Loucy (cell line): ENCODE data around the gene PHYHIPL.

ENCODE experiments used
- H2AFZ ChIP-seq: fragments of 200-600 bp; sonication (generic); 2 replicates; pipeline ENCODE4 v1.6.0; 2016; ENCODE audit warnings: antibody characterized with exemption, mild to moderate bottlenecking, low read length, moderate library complexity
- H3F3A ChIP-seq: fragments of 200-600 bp; 2 replicates; pipeline ENCODE4 v1.6.0; 2016; ENCODE audit warnings: antibody characterized with exemption, low read depth, mild to moderate bottlenecking
- H3K27me3 ChIP-seq: fragments of 200-600 bp; sonication (generic); 2 replicates; pipeline ENCODE4 v1.6.1; 2014; ENCODE audit warnings: low read length, mild to moderate bottlenecking; ENCODE audit not compliant: insufficient read depth, poor library complexity, severe bottlenecking
- H3K36me3 ChIP-seq: fragments of 200-600 bp; sonication (generic); 2 replicates; pipeline ENCODE4 v1.6.1; 2016; ENCODE audit warnings: low read length; ENCODE audit not compliant: insufficient read depth
- H3K4me1 ChIP-seq: fragments of 200-600 bp; sonication (generic); 2 replicates; pipeline ENCODE4 v1.5.1; 2014; ENCODE audit warnings: low read length, mild to moderate bottlenecking; ENCODE audit not compliant: insufficient read depth, poor library complexity, severe bottlenecking
- H3K4me2 ChIP-seq: fragments of 200-600 bp; sonication (generic); 2 replicates; pipeline ENCODE4 v1.6.0; 2014; ENCODE audit warnings: antibody characterized with exemption, low read length, low read depth, mild to moderate bottlenecking; ENCODE audit not compliant: poor library complexity, severe bottlenecking
- H3K4me3 ChIP-seq: fragments of 200-600 bp; sonication (generic); 2 replicates; pipeline ENCODE4 v1.5.1; 2014; ENCODE audit warnings: low read length, mild to moderate bottlenecking, mixed read lengths; ENCODE audit not compliant: poor library complexity, severe bottlenecking
- H3K79me2 ChIP-seq: fragments of 200-600 bp; sonication (generic); 2 replicates; pipeline ENCODE4 v1.6.1; 2014; ENCODE audit warnings: low read length; ENCODE audit not compliant: insufficient read depth
- H3K9ac ChIP-seq: fragments of 200-600 bp; sonication (generic); 2 replicates; pipeline ENCODE4 v1.6.0; 2014; ENCODE audit warnings: mild to moderate bottlenecking, low read depth, low read length, moderate library complexity; ENCODE audit not compliant: poor library complexity, severe bottlenecking
- H3K9me2 ChIP-seq: fragments of 200-600 bp; sonication (generic); replicated peaks from 2 replicates; pipeline ENCODE4 v1.6.1; 2016; ENCODE audit warnings: low read depth, low read length, mixed read lengths
- H3K9me3 ChIP-seq: fragments of 200-600 bp; sonication (generic); 2 replicates; pipeline ENCODE4 v1.6.1; 2014; ENCODE audit warnings: mild to moderate bottlenecking, antibody characterized with exemption, low read length, low read depth; ENCODE audit not compliant: insufficient read depth
- H4K20me1 ChIP-seq: fragments of 200-600 bp; sonication (generic); 2 replicates; pipeline ENCODE4 v1.6.0; 2014; ENCODE audit warnings: antibody characterized with exemption, low read length, mild to moderate bottlenecking; ENCODE audit not compliant: insufficient read depth, poor library complexity, severe bottlenecking
- CTCF ChIP-seq: fragments of 200-600 bp; sonication (generic); conservative IDR thresholded peaks from 2 replicates; pipeline ENCODE4 v1.5.1; 2014; ENCODE audit warnings: mild to moderate bottlenecking, antibody characterized with exemption, low read length
- EZH2phosphoT487 ChIP-seq: fragments of 200-600 bp; IDR thresholded peaks from 2 replicates; pipeline ENCODE4 v1.6.1; 2018; ENCODE audit warnings: antibody characterized with exemption, mild to moderate bottlenecking, moderate library complexity, borderline replicate concordance

PHYHIPL gene

GRCh38 chr10:59180689-59181270 is 4.3 kb downstream of the PHYHIPL start:
- no peaks in the 10 kb centered on the region for H3K36me3 ChIP-seq
- H2AFZ ChIP-seq = no peak overlapping the region

GRCh38 chr10:59181668-59182067 is 5.2 kb downstream of the PHYHIPL start:
- no peak overlapping the region for H3K4me3 ChIP-seq

More at GRCh38 chr10:59180689-59181270, 4.3 kb downstream of the PHYHIPL start:
- Histone ChIP-seq H4K20me1 (no peaks in the 10 kb centered on the region), H3K4me3 (no peak overlapping the region), H3K27me3 (no peaks in the 10 kb centered on the region), H3K9me3 (no peaks in the 10 kb centered on the region), H3K9me2 (no peaks in the 10 kb centered on the region), H3F3A (no peaks in the 10 kb centered on the region), H3K9ac (no peak overlapping the region), H3K4me2 (no peak overlapping the region), H3K4me1 (no peaks in the 10 kb centered on the region), H3K79me2 (no peaks in the 10 kb centered on the region)
- TF ChIP-seq CTCF = no peak
- TF ChIP-seq EZH2phosphoT487 = no peak

GRCh38 chr10:59190332-59190731 is 13.9 kb downstream of the PHYHIPL start:
- no peaks in the 10 kb centered on the region for H3K4me1 ChIP-seq
- no peaks in the 10 kb centered on the region for H3K79me2 ChIP-seq
- H3K27me3 ChIP-seq = no peaks in the 10 kb centered on the region
- no peaks in the 10 kb centered on the region for H3K9me2 ChIP-seq
- no peak for TF ChIP-seq EZH2phosphoT487
- no peak for TF ChIP-seq CTCF
- H3F3A ChIP-seq = no peaks in the 10 kb centered on the region
- no peak overlapping the region for H3K9ac ChIP-seq
- H3K4me3 ChIP-seq = no peak overlapping the region
- H3K4me2 ChIP-seq = no peak overlapping the region
- H3K9me3 ChIP-seq = no peaks in the 10 kb centered on the region
- H3K36me3 ChIP-seq = no peaks in the 10 kb centered on the region
- H2AFZ ChIP-seq = no peak overlapping the region
- no peaks in the 10 kb centered on the region for H4K20me1 ChIP-seq

More at GRCh38 chr10:59181668-59182067, 5.2 kb downstream of the PHYHIPL start:
- no peaks in the 10 kb centered on the region for H3F3A ChIP-seq
- H3K79me2 ChIP-seq = no peaks in the 10 kb centered on the region
- no peak overlapping the region for H2AFZ ChIP-seq
- no peak overlapping the region for H3K4me2 ChIP-seq
- TF ChIP-seq CTCF (peak; percentile 48), EZH2phosphoT487 (no peak)
- H3K9me3 ChIP-seq = no peaks in the 10 kb centered on the region
- H4K20me1 ChIP-seq = no peaks in the 10 kb centered on the region
- H3K36me3 ChIP-seq = no peaks in the 10 kb centered on the region
- H3K9me2 ChIP-seq = no peaks in the 10 kb centered on the region
- H3K9ac ChIP-seq = no peak overlapping the region
- no peaks in the 10 kb centered on the region for H3K4me1 ChIP-seq
- H3K27me3 ChIP-seq = no peaks in the 10 kb centered on the region
